ENCODE results near the gene ADAMTS6.
A peak's percentile ranks its signal among the peaks of the same experiment; 100 is the strongest.

The ADAMTS6 gene

DNA sequence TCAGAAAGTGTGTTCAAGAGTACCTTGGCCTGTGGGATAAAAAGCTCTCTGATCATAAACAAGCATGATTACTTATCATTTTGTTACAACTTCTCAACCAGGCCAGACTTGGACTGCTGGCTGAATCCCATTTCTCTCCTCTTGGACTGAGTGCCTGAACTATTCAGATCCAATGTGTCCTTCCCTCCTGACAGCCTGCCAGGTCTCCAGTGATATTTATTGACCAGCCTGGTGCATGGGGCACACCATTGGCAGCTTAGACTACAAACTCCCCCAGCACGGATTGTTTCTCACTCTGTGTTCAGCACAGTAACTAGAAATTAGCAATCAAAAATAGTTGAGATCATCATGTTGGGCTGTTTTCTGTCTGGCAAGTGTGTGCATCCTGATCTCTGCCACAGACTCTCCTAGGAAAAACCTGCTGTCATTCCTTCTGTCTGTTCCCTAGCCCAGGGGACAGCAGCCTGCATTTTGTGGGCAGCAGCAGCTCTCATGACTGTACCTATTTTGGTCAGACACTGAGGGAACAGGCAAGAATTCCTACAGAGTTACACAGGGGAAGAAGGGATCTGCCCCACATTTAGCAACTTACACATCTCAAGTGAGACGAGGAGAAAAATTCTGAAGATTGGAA lies 348.1 kb downstream of the ADAMTS6 start:
- DNase-seq (ENCODE audit: low read depth) = no peak
- in situ Hi-C loops (cut with HindIII; ENCODE audit: low sequenced_read_pairs) = no loop called here
- no peak overlapping the region for H3K4me3 ChIP-seq (ENCODE audit: low read depth, low read length)
- TF ChIP-seq, protein P1, sequence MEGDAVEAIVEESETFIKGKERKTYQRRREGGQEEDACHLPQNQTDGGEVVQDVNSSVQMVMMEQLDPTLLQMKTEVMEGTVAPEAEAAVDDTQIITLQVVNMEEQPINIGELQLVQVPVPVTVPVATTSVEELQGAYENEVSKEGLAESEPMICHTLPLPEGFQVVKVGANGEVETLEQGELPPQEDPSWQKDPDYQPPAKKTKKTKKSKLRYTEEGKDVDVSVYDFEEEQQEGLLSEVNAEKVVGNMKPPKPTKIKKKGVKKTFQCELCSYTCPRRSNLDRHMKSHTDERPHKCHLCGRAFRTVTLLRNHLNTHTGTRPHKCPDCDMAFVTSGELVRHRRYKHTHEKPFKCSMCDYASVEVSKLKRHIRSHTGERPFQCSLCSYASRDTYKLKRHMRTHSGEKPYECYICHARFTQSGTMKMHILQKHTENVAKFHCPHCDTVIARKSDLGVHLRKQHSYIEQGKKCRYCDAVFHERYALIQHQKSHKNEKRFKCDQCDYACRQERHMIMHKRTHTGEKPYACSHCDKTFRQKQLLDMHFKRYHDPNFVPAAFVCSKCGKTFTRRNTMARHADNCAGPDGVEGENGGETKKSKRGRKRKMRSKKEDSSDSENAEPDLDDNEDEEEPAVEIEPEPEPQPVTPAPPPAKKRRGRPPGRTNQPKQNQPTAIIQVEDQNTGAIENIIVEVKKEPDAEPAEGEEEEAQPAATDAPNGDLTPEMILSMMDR (IDR thresholded peaks at IDR 0.05; ENCODE audit: low read depth, low read length, missing control alignments) = no peak

DNA sequence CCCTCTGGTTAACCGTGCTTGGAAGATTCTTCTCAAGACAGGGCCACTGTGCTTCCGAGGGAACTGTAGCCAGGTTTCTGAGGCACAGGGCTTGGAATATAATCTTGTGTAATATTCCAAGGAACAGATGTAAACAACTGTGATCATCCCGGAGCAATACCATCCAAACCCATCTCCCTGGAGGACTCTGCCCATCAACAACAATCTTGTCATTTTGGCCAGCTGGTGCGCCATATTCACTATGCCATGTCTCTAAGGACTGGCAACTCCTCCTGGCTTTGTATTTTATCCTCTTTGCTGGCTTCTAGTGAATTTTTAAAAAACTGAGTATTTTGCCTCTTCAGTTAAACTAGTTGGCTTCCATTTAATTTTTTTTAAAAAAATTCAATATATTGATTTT lies 349.3 kb downstream of the ADAMTS6 start:
- no peak overlapping the region for H3K4me3 ChIP-seq (ENCODE audit: low read depth, low read length)
- TF ChIP-seq, protein P1 (IDR thresholded peaks at IDR 0.05; ENCODE audit: low read depth, low read length, missing control alignments) = no peak
- no peak for DNase-seq (ENCODE audit: low read depth)
- in situ Hi-C loops (cut with HindIII; ENCODE audit: low sequenced_read_pairs) = no loop called here

DNA sequence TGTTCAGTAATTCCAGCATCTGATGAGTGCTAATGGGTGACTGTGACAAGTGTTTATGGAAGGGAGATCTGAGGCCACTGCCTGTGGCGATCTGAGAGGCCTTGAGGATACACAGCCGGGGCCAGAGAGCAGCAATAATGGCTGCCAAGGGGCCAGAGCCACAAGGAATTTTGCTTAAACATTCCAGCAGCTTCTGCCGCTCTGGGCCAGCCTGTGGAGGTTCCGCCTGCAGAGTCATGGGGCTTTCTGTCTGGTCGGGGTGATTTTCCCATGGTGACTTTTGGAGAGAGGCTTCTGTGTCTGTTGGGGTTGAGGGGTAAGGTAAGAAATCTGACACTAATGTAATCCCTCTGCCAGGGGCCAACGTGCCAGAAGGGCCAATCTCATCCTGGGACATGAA lies 353.5 kb downstream of the ADAMTS6 start:
- no peak for DNase-seq (ENCODE audit: low read depth)
- H3K4me3 ChIP-seq (ENCODE audit: low read depth, low read length) = no peak overlapping the region
- TF ChIP-seq, protein P1 (IDR thresholded peaks at IDR 0.05; ENCODE audit: low read depth, low read length, missing control alignments) = no peak
- in situ Hi-C loops (cut with HindIII; ENCODE audit: low sequenced_read_pairs) = loop anchor here (5.0 kb wide), 1 partner anchor 354 kb away; the partner anchor contains the start of gene ADAMTS6

DNA sequence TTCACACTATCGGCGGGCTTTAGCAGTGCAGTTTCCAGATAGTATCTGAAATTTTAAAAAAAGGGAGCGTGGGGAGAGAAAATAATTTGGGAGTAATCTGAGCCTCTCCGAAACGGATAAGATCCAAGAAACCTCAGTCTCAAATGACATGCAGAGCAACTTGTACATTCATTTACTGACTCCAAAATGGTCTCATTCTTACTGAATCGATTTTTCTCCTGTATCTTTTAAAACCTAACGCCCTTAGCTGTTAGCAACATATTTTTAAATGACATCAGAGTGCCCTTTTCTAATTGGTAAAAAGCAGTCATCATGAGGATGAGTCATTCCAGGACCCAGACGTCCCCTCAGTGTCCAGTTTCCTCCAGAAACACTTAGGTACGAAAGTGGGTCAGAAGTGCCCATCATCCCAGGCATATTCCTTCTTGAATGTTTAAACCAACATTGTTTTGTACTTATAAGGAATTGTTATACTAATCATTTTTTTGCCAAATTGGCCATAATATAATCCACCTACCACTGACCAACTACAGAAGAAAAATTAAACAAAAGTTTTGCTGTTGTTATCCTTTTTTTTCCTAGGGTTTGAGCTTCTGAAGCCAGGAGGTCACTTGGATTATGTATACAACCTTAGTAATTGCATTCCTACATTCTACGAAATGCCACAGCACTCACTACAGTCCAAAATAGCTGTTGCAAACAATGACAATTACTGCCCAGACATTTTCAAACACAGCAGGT lies 354.4 kb downstream of the ADAMTS6 start:
- DNase-seq (ENCODE audit: low read depth) = peak; percentile 88
- TF ChIP-seq, protein P1 (IDR thresholded peaks at IDR 0.05; ENCODE audit: low read depth, low read length, missing control alignments) = no peak
- no peak overlapping the region for H3K4me3 ChIP-seq (ENCODE audit: low read depth, low read length)
- in situ Hi-C loops (cut with HindIII; ENCODE audit: low sequenced_read_pairs) = loop anchor here (5.0 kb wide), 1 partner anchor 355 kb away; the partner anchor contains the start of gene ADAMTS6

DNA sequence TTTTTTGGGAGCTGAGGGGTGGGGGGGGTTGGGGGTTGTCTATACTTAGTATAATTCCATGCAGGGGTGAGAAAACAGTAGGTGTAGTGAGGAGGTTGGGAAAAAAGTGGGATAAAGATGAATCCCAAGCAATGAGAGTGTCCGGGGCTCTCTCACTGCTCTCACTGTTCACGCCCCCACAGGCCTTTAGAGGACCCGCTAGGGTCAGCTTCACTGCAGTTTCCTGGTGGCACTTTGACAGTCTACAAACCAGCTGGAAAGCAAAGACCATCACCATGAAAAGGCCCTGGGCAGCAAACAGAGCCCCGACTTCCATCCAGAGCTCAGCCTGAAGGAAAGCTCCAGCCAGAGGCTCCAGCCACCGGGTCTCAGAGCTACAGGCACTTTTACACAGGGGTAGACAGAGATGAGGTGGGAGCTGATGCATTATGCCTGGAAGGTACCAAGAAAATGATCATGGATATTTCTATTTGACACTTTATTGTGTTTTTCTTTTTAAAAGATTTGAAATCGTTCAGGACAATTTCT lies 355.1 kb downstream of the ADAMTS6 start:
- H3K4me3 ChIP-seq (ENCODE audit: low read depth, low read length) = no peak overlapping the region
- in situ Hi-C loops (cut with HindIII; ENCODE audit: low sequenced_read_pairs) = loop anchor here (5.0 kb wide), 1 partner anchor 356 kb away; the partner anchor contains the start of gene ADAMTS6
- TF ChIP-seq, protein P1 (IDR thresholded peaks at IDR 0.05; ENCODE audit: low read depth, low read length, missing control alignments) = no peak
- no peak for DNase-seq (ENCODE audit: low read depth)

DNA sequence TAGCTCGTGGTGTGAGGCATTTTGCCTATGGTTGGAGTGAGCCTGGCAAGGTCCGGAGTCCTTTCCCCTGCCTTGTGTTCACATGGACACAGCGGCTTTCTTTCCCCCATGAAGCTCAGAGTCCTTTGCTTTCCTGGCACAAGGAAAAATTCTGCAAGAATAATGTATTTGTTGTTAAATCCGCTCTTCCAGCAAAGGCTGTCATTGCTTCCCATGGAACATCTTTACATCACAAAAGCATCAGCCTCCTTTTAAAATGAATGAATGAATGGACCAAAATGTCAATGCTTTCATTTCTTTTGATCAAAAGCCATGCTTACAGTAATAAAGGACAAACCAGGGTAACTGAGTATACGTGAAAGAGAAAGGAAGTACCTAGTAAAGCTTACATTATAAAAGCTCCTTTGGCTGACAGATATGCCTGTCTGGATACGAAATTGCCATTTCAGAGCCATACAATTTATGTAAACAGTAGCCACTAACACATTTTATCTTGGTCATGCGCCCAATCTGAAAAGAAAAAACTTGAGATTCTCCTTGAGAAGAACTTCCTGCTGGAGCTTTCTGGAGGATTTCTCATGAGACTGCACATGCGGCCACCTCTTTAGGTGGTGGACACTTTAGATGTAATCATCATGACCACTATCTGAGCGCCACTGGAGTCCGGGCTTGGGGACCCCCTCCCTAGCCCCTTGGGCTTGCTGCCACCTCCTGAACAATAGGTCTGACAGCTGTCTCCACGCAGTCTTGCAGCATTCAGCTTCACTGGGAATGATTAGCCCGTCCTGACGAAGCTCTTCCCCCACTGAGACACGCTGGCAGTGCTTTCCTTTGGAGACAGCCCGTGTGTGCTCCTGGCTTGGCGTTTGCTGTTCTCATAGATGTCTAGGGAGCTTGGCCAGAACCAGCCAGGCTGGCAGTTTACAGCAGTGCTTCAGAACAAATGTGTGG lies 355.9 kb downstream of the ADAMTS6 start:
- in situ Hi-C loops (cut with HindIII; ENCODE audit: low sequenced_read_pairs) = loop anchor here (5.0 kb wide), 1 partner anchor 356 kb away; the partner anchor contains the start of gene ADAMTS6
- TF ChIP-seq, protein P1 (IDR thresholded peaks at IDR 0.05; ENCODE audit: low read depth, low read length, missing control alignments) = no peak
- no peak overlapping the region for H3K4me3 ChIP-seq (ENCODE audit: low read depth, low read length)
- DNase-seq (ENCODE audit: low read depth) = no peak

All from astrocyte of the cerebellum (primary cell).